ENCODE results near the gene B4GALNT4.
A peak's percentile ranks its signal among the peaks of the same experiment; 100 is the strongest.
"Not testable (repeated sequence)": the region's sequence is repeated elsewhere in the genome, so short reads cannot be mapped to it uniquely, and the experiment has no call there.

Gene B4GALNT4

DNA sequence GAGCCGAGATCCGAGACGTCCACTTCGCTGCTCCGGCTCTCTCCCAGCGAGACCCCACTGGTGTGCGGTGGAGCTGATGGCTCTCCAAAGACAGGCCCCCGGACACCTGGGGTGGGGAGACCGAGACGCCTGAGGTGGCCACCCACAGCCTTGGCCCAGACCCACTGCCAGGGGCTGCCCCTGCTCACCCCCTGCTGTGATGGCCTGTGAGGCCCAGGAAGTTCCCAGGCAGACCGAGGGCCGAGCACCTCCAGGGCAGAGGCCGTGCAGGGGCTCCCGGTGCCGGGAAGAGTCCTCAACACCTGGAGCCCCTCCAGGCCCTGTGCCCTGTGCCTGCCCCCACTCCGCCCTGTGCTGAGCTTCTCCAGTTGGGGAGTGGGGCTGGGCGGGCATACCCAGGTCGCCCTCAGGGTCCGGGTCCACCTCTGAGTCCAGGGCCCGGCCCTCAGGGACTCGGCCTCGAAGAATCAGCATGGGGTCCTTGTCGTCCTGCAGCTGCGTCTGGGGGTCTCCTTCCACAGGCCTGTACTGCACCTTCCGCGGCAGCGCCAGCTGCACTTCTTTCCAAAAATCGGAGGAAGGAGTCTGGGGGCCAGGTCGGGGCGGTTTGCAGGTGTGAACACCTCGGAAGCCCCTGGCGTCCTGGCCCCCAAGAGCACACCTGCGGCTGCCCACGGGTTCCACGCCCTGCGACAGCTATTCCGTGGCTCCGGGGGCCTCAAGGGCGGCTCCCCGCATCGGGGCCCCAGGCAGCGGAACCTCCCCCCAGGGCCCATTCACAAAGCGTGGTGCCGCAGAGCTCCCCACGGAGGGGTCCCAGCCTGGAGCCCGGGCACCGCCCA, 36.9 kb downstream of the B4GALNT4 start:
- DNase-seq (ENCODE audit: low read depth in 3 of 3) = no peak

DNA sequence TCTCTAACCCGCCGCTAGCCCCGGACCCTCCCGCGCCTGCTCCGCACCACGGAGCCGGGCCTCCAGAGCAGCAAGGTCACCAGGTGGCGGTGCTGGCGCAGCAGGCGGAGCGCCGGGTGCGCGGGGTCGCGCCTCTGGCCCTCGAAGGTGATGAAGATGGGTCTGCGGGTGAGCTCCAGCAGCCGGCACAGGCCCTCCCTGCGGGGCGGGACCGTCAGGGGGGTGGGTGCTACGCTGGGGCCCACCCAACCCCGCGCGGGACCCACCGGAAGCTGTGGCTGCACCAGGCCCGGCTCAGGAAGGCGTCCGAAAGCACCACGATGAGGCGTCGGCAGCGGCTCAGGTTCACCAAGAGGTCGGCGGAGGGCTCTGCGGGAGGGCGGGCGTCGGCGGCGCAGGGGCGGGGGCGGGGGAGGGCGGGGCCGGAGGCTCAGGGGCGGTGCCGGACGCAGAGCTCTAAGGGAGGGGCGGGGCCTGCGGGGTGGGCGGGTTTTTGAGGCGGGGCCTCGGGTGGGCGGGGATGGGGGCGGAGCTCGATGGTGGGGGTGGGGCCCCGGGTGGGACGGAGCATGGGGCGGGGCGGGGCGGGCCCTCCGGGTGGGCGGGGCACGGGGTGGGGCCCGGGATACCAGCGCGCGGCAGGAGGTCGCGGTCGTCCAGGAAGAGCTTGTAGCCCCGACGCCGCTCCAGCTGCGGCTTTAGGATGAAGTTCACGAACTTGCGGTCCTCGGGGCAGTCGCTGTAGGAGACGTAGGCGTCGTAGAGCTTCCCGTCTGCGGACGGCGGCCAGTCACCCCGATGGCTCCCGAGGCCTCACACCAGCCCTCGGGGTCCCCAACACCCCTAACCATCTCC, 37.7 kb downstream of the B4GALNT4 start:
- peak; percentile 67 to 89 (median 79) for DNase-seq (ENCODE audit: low read depth in 3 of 3)

DNA sequence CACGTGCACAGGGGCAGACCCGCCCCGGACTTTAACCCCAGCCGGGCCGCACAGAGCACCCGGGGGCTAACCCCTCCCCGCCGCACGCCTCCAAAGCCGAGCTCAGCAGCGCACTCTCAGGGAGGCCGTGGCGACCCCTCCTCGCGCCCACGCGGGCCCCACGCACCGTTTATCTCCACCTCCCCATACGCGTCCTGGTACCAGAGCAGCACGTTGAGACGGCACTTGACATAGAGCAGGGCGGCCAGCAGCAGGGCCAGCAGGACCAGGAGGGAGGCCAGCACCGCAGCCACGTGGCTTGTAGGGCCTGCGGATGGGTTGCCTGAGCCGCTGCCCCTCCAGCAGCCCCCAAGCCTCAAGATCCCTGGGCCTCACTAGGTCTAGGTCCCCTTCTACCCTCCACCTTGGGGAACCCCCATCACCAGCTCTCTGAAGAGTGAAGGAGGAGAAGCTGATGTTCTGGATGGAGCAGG, 38.4 kb downstream of the B4GALNT4 start:
- no peak for DNase-seq (ENCODE audit: low read depth in 3 of 3)

DNA sequence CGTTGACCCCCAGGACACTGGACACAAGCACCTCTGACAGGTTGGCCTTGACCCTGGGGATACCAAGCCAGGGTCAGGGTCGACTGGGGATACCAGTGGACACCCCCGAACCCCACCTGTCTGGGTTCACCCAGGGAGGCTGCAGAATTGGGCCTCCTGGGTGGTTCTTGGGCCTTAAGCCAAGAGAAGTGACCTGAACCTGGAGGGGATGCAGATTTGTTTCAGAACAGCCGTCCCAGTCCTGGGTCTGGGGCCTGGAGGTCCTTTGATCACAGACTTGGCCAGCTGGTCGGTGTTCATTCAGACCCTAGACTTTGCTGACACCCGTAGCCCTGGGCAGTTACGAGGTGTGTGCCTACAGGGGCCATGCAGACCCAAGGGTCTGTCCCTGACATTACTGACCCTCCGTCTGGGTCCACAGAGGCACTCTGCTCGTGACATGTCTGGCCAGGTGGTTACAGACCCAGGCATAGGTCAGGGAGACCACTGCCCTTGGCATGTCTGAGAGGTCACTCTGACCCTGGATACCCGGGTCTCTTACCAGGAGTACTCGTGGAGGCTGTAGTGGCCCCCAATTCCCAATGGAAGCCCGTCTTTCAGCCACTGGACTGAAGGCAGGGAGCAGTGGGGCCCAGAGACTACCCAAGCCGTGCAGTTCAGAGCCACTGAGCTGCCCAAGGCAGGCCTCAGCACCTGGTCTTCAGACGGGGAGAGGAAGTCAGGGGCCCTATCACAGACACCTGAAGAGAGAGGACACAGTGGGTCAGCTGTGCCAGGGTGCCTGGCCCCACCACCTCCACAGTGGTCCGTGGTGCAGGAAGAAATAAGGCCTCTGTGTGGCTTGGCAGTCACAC, 39.1 kb downstream of the B4GALNT4 start:
- DNase-seq (ENCODE audit: low read depth in 3 of 3) = no peak

DNA sequence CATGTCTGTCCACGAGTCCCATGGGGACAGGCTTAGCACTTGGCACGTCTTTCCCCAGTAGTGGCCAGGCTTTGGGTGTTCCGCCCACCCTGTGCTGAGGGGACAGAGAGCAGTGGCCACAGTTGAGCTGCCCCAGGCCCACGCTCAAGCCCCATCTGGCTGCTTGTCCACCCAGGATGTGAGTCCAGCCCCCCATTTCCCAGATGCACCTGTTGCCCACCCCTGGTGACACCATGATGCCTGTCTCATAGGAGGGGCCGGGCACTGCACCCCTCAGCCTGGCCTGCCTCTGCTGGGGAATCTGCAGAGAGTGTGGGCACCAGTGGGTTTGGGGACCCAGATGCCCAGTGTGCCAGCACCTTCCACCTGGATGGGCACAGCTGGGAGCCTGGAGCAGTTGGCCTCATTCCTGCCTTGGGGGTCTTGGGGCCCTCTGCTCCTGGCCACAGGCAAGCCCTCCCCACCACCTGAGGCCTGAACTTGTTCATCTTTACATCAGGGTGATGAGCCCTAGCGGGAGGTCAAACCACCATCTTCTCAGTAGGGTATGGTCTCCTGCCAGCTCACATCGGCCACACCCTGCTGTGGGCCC, 39.8 kb downstream of the B4GALNT4 start:
- no peak for DNase-seq (ENCODE audit: low read depth in 3 of 3)

DNA sequence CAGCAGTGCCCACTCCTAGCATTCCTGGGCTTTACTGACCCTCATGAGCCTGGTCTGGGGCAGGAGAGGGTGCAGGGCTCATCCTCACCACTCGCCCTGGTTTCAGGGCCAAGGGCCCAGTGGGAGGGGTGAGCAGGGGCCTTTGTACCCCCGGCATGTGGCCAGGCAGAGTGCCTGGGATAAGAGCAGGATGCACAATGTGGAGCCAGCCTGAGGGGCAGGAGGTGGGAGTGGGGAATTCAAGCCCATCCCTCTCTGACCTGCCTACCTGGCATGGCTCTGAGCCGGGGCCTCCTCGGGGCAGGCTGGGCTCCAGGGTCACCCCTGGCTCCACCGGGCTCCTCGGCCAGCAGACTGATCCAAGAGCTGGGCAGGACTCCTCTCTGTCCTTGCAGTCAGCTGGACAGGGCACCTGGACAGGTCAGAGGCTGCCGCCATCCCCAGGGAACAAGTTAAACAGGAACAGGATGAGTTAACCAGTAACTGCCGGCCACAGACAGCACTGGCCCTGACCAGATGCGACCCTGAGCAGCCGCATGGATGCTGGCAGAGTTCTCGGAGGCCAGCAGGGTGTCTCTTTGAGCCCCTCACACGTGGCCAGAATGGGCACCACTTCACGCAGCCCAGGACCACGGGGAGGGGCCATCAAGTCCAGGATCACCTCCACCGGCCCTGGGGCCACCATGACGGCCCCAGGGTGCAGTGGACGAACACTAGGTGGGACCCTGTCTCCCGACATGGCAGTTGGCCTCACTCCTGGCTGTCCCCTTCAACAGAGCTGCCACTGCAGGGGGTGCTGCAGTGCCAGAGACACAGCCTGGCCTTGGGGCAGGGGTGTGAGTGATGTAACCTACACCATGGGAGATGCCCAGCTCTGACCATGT, 40.5 kb downstream of the B4GALNT4 start:
- no peak for DNase-seq (ENCODE audit: low read depth in 3 of 3)

DNA sequence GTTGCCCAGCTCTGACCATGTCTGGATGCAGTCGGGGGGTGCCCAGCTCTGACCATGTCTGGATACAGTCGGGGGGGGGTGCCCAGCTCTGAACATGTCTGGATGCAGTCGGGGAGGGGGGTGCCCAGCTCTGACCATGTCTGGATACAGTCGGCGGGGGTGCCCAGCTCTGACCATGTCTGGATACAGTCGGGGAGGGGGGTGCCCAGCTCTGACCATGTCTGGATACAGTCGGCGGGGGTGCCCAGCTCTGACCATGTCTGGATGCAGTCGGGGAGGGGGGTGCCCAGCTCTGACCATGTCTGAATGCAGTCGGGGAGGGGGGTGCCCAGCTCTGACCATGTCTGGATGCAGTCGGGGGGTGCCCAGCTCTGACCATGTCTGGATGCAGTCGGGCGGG, 41.4 kb downstream of the B4GALNT4 start:
- DNase-seq (ENCODE audit: low read depth in 3 of 3) = not testable (repeated sequence)

DNA sequence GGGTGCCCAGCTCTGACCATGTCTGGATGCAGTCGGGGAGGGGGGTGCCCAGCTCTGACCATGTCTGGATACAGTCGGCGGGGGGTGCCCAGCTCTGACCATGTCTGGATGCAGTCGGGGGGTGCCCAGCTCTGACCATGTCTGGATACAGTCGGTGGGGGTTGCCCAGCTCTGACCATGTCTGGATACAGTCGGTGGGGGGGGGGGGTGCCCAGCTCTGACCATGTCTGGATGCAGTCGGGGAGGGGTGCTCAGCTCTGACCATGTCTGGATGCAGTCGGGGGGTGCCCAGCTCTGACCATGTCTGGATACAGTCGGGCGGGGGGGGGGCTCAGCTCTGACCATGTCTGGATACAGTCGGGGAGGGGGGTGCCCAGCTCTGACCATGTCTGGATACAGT, 42.2 kb downstream of the B4GALNT4 start:
- DNase-seq (ENCODE audit: low read depth in 3 of 3) = not testable (repeated sequence)

DNA sequence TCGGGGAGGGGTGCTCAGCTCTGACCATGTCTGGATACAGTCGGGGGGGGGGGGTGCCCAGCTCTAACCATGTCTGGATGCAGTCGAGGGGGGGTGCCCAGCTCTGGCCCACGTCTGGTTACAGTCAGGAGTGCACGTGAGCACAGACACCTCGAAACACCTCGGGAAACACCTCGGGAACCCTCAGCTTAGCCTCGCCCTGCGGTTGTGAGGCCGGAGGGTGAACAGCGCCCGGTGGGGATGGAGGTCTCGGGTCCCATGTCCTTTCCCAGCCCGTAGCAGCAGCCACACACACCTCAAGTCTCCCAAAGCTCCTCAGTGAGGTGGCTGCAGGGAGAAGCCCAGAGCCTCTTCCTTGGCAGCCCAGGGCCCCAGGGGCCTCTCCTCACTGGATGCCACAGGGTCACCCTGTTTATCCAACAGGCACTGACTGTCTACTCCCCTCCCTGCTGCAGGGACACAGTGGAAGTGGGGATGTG, 43.4 kb downstream of the B4GALNT4 start:
- DNase-seq (ENCODE audit: low read depth in 3 of 3) = no peak

DNA sequence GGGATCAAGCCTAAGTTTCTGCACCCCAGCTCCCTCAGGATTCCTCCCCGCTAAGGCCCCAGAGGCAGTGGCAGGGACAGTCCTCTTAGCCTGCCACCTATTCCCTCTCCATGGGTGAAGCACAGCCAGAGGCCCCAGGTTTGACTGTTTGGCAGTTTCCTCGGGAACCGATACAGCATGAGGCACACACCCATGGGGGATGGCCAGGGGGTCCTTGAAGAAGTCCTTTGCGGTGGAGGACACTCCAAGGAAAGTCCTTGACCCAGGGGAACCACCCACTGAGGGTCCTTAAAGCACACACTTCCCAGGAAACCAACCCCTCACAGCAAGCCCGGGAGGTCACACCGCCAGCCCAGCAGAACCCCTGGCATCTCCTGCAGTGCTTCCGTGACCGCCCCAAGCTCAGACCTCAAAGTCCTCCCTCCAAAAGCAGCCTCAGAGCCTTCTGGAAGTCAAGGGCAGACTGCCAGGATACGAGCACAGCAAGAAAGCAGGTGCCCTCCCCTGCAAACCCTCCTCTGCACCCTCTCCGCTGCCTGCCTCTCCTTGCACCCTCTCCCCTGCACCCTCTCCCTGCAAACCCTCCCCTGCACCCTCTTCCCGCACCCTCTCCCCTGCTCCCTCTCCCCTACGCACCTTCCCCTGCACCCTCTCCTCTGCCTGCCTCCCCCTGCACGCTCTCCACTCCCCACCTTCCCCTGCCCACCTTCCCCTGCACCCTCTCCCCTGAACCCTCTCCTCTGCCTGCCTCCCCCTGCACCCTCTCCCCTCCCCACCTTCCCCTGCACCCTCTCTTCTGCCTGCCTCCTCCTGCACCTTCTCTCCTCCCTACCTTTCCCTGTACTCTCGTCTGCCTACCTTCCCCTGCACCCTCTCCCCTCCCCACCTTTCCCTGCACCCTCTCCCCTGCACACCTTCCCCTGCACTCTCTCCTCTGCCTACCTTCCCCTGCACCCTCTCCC, 44.1 kb downstream of the B4GALNT4 start:
- DNase-seq (ENCODE audit: low read depth in 3 of 3) = no peak

DNA sequence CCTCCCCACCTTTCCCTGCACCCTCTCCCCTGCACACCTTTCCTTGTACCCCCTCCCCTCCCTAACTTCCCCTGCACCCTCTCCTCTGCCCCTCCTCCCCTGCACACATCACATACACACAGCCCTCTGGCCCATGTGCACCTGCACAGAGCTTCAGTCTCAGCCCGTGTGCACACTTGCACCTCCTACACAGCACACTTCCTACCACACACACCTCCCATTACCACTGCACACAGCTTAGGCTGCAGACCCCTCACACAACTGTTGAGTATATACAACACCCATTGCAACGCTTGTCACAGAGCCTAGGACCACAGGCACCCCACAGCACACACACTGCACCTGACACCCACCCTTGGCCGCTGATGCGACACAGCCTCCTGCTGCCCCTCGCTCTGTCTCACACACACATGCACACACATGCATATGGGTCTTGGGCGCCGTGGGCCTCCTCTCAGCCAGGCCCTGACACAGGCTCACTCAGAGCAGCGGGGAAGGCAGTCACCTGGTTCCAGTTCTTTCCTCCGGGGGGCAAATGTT, 45.1 kb downstream of the B4GALNT4 start:
- DNase-seq (ENCODE audit: low read depth in 3 of 3) = no peak

DNA sequence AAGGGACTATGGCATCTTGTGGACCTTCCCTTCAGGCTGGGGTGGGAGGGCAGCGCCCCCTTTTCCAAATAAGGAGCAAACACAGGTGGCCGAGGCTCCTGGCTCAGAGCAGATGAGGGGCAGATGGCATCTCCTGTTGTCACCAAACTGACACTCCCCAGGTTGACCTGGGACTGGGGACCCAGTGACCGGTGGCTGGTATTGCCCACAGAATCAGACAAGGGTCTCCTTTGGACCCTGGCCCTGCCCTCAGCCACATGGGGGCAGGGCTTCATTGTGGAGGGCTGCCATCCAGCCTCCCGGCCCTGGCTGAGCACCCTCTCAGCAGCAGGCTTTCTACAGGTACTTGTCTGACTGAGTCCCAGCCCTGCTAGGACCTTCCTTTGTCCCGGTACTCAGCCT, 46.3 kb downstream of the B4GALNT4 start:
- no peak for DNase-seq (ENCODE audit: low read depth in 3 of 3)

DNA sequence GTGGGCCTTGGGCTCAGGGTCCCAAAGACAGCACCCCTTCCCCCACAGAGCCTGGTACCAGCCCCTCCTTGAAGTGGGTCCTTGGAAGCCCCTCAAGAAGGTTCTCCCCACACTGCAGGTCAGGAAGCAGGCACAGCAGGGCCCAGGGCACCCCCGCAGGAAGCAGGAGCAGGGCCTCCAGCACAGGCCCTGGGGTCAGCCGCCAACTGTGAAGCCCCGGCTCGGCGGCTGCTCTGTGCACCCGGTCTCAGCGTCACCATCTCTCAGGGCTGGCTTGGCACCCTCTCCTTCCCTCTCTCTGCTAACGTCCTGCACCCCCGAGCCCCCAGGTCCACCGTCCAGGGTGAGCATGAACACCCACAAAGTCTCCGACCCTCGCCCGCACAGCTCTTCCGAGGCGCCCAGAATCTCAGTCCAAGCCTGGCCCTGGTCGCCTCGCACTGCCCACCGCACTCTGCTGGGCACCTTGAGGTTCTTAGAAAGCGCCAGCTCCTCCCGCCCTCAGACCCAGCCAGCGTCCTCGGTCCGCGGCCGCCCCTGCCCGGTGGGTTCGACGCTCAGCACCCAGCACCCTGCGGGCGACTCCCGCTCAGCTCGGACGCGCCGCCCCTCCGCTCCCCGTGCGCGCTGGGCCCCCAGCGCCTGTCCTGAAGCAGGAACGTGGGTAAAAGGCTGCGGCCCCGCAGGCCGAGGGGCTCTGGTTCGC, 46.9 kb downstream of the B4GALNT4 start:
- DNase-seq (ENCODE audit: low read depth in 3 of 3) = no peak

DNA sequence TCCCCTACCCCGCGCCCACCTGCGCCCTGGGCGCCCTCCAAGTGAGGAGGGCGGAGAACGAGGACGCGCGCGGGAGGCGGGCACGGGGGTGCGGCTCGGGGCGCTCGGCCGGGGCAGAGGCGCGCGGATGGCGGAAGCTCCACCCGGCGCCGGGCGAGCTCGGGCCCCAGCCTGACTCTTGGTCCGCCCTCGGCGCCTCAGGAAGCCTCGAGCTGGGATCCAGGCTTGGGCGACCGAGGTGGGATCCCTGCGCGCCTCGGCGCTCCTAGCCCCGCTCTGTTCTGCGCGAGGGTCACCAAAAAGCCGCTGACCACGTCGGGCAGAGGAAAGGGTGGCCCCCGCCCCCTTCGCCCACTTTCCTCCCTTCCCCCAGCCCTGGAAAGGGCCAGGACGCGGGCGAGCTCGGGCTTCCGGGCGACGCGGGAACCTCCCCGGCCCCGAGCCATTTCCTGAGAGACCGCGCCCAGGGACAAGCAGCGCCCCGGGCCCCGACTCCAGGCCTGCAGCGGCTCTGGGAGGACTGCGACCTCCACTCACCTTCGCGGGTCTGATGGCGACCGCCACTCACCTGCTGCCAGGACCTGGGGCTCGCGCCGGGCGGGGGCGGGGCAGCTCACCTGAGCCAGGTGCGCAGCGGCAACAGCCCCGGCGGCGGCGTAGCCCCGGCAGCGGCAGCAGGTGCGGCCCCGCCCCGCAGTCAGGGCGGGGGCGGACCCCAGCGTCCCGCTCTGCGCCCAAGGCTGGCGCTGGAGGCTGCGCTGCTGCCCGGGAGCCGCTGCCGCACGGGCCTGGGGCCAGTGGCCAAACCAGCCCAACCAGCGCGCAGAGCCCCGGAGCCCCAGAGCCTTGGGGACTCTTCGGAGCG, 47.7 kb downstream of the B4GALNT4 start:
- peak in 1 of 3 experiments; percentile 48 for DNase-seq (ENCODE audit: low read depth in 3 of 3)

DNA sequence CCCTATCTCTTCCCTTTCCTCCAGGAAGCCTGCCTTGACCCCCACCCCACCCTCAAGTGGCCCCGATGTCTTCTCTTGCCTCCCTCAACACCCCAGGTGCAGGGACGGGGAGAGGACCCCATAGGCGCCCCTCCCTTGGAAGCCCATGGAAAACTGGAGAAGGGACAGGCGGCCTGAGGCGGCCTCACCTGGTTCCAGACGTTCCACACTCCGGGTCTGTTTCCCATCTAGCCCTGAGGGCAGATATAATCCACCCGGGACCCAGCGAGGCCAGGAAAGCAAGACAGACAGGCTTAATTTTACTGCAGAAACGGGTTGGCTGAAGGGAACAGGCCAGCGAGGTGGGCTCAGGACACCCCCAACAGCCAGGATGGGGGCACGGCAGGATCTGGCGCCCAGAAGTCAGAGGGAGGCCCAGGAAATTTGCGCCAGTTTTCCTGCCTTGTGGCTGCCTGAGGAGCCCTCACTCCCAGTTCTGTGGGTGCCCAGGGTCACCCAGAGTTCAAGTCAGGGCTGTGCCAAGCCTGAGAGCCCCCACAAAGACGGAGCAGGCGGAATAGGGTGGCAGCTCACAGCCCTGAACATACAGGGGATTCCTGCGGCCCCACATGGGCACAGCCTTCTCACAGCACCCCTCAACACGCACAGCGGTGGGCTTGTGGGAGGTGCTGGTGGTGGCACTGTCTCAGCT, 48.5 kb downstream of the B4GALNT4 start:
- DNase-seq (ENCODE audit: low read depth in 3 of 3) = no peak

Measured in stimulated activated CD4-positive, alpha-beta T cell treated with anti-CD3 and anti-CD28 coated beads, TNF-alpha, amount 100 ng/mL, for 24 hours (primary cell).